Left ventricle myocardium superior (tissue), 1 donor: ENCODE measurements around the gene AMBN. TPM values are rescaled to one million over a fixed set of nuclear protein-coding genes. Genes with fewer than 3 reads are reported as not detected.
"Not testable (repeated sequence)": the region's sequence is repeated elsewhere in the genome, so short reads cannot be mapped to it uniquely, and the experiment has no call there.

Experiments
- ATAC-seq: fragments of 200-7000 bp; cut with Tn5 transposase; one replicate; pipeline ENCODE4 v1.9.1; 2020; ENCODE audit warnings: mild to moderate bottlenecking, moderate library complexity
- DNase-seq: peaks from one replicate; pipeline ENCODE4 v3.0.0-alpha.2; 2020
- intact Hi-C: fragments of 100-400 bp; cut with micrococcal nuclease; formaldehyde crosslinking; loops from one replicate; pipeline ENCODE4 v1.11.0; 2022
- total RNA-seq: library from RNA; stranded (reverse); fragmentation: NEBNext Ultra II Directional; extraction: Animal tissue kit (Norgen Biotek cat#: 25700); gene quantifications from one replicate; pipeline ENCODE4 v1.2.1, GENCODE V29; 2021
- donor health status: DM: no; HTN: yes; CAD: no; lungs with severe emphysema.

Gene AMBN
- total RNA-seq, 1 donor from 2014 or later, result not detected

DNA sequence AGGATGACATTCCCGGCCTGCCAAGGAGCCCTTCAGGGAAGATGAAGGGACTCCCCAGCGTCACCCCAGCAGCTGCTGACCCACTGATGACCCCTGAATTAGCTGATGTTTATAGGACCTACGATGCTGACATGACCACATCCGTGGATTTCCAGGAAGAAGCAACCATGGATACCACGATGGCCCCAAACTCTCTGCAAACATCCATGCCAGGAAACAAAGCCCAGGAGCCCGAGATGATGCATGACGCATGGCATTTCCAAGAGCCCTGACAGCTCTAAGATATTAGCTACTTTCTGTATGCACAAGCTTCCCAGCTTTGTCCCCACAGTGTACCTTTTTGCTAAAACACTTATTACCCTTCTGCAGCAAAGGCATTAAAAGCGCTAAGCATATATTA, 14.4 kb downstream of the AMBN start:
- DNase-seq (no peak), ATAC-seq (no peak)
- intact Hi-C loops, result no loop called here

DNA sequence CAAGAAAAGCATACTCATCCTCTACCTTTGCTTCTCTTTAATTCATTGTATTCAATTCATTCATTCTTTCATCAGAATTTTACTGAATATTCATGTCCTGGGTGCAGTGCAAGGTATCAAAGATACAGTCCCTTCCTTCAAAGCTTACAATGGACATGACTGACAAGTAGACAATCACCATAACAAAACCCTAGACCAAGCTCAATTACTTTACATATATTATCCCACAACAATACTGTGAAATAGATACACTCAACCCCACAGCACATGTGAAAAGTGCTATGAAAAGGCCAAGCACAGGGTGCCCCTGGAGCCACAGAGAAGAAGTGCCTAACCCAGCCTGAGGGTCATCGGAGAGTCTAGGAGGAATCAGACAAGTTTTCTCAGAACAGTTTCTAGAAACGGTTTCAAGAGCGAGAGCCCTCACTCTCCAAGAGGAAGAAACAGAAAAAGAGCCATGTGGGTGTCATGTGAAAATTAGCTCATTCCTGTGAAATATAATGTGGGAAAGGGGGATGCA, 15.3 kb downstream of the AMBN start:
- intact Hi-C loops, result no loop called here

DNA sequence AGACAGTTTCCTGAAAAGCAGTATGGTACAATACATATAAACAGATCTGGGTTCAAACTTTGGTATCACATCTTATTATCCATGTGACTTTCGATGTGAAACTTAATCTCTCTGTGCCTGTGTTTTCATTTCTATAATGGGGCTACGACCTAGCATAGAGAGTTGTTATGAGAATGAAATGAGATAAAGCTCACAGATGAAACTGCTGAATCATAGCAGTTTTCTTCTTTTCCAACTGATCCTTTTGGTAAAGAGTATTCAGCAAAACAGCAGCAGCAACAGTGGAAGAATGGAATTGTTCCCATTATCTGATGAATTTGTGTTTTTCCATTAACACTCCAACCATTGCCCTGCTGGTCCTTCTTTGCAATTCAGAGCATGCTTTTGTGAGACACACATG, 16.3 kb downstream of the AMBN start:
- DNase-seq, result no peak
- intact Hi-C loops, result no loop called here

More for the DNA sequence above, 15.3 kb downstream of the AMBN start:
- DNase-seq (no peak), ATAC-seq (no peak)

GRCh38 chr4:70613306-70614183, 21.5 kb downstream of the AMBN start:
- intact Hi-C loops, result no loop called here
- DNase-seq (no peak), ATAC-seq (peak; percentile 50)

More for the DNA sequence above, 16.3 kb downstream of the AMBN start:
- no peak for ATAC-seq

- intact Hi-C loops, result no loop called here
- ATAC-seq (peak; percentile 21), DNase-seq (no peak)
Measured at GRCh38 chr4:70614184-70614555, 22.1 kb downstream of the AMBN start.

- intact Hi-C loops, result no loop called here
- no peak for DNase-seq
- no peak for ATAC-seq
Measured at GRCh38 chr4:70619288-70619687, 27.2 kb downstream of the AMBN start.

DNA sequence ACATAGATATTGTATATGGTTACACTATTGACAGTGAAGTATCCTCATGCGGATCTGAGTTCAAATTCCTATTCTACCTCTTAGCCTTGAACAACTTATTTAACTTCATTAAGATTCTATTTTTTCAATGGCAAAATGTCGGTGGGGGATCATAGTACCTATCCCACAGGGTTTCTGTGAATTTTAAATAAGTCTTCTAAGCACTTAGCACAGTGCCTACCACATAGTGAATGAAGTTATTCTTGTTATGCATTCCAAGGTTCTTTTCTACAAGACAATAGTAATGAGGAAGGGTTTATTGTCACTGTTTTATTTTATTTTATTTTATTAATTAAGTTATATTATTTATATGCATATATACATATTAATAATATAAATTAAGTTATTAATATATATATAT, 27.7 kb downstream of the AMBN start:
- intact Hi-C loops, result no loop called here
- no peak for ATAC-seq

DNA sequence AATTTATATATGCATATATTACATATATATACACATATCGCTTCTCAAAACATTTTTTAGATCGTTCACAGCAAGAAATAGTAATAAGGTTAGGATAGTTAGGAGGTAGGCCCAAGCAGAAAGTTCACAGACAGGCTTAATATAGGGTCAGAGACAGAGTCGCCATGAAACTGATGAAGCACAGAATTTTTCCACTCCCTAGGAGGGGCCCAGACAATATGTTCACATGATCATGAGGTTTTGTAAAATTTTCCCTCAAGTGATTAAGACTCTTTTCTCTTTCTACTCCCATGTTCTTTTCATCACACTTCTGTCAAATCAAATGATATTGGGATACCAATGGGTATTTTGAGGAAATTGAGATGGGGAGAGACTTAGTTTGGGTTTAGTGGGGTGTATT, 31.3 kb downstream of the AMBN start:
- no peak for DNase-seq
- intact Hi-C loops, result no loop called here
- ATAC-seq, result no peak

More for the DNA sequence above, 27.7 kb downstream of the AMBN start:
- no peak for DNase-seq

GRCh38 chr4:70624226-70624793, 32.3 kb downstream of the AMBN start:
- ATAC-seq, result no peak
- no peak for DNase-seq
- intact Hi-C loops, result no loop called here

DNA sequence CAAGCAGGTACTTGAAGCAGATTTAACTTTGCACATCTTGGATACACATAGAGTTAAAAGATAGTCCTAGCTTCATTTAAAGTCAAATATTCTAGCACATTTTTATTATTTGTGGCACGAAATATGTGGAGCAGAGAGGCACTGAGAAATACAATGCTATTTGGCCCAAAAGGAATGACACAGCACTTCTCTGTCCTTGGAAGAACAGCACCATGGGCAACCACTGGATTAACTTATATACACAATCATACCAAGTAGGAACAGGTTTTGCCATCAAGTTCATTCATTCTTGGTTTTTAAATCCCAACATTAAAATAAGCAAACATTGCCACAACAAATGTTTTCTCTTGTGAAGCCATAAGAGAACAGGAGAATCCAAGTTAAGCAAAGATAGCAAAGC, 35.6 kb downstream of the AMBN start:
- DNase-seq (no peak), ATAC-seq (no peak)
- intact Hi-C loops, result no loop called here

DNA sequence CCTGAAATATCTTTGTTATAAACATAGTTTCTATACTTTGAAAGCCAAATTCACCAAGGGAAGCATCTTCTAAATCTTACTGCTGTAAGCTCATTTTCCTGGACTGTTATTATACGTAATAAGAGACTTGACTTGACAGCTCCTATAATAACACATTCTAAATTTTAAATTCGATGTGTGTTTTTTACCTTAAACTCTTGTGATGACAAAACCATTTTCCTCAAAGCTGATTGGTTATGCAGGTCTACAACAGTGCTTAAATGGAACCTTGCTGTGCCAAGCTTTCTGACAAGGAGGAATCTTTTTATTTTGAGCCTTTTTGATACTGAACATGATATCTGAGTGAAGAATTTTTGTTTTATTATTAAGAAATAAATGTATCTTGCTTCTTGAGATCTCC, 36.4 kb downstream of the AMBN start, which contains the start of gene ENAM:
ENAM (plus strand) TSS at position 301 of the 400 bp plus-strand sequence. CDS start 757 bp downstream, outside the sequence.
- intact Hi-C loops, result no loop called here
- ATAC-seq (no peak), DNase-seq (no peak)

- DNase-seq (no peak), ATAC-seq (no peak)
- intact Hi-C loops, result no loop called here
Measured at GRCh38 chr4:70629469-70630090, 37.5 kb downstream of the AMBN start.

GRCh38 chr4:70630162-70630561, 38.1 kb downstream of the AMBN start:
- no peak for ATAC-seq
- intact Hi-C loops, result no loop called here
- no peak for DNase-seq

DNA sequence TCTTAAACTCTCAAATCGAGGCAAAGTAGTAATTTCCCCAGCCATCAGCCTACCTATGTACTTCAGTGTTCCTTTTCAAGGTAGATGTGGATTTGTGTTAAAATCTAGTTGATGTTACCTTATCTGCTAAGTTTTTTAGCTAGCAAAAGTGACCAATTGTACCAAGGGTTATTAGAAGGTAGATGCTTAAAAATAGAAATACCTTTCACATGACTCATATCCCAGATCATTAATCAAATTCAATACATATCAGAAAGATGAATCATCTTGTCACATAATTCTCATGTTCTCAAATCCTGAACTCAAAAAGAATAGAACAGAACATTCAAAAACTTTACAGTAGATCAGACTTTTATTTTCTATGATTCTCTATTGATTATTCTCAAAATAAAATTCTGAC, 40.0 kb downstream of the AMBN start:
- no peak for DNase-seq
- no peak for ATAC-seq
- intact Hi-C loops, result no loop called here

DNA sequence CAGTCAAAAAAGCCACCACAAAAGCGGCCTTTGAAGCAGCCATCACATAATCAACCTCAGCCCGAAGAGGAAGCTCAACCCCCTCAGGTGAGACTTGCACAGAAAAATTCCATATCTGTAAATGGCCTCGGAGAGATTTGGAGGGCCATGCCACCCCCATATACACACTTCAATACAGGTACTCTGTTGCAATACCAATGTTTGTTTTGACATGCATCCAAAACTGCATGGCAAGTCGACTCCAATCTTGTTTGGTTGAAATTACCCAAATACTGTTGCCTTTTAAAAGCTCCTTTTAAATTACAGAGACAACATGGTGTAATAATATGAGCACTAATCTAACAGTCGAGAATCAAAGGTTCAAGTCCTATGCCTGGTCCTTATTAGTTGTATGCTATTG, 42.4 kb downstream of the AMBN start:
- ATAC-seq (no peak), DNase-seq (no peak)
- intact Hi-C loops, result no loop called here

- ATAC-seq (peak; percentile 86), DNase-seq (no peak)
- intact Hi-C loops, result no loop called here
Measured at GRCh38 chr4:70637239-70637913, 45.3 kb downstream of the AMBN start.

- intact Hi-C loops, result no loop called here
- no peak for DNase-seq
- no peak for ATAC-seq
Measured at GRCh38 chr4:70640192-70640591, 48.1 kb downstream of the AMBN start.

DNA sequence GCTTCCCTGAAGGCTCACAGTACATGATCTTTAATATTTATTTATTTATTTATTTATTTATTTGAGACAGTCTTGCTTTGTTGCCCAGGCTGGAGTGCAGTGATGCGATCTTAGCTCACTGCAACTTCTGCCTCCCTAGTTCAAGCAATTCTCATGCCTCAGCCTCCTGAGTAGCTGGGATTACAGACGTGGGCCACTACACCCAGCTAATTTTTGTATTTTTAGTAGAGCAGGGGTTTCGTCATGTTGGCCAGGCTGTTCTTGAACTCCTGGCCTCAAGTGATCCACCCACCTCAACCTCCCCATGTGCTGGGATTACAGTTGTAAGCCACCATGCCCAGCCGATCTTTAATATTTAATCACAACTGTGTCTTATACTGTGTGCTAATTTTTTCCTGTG, 58.7 kb downstream of the AMBN start:
- intact Hi-C loops, ATAC-seq, DNase-seq: not testable (repeated sequence)

- ATAC-seq (peak; percentile 44), DNase-seq (no peak)
- intact Hi-C loops, result no loop called here
Measured at GRCh38 chr4:70651864-70652506, 59.9 kb downstream of the AMBN start.
